HEK293 (cell line): ENCODE measurements around the gene ZFR2.
A peak's percentile ranks its signal among the peaks of the same experiment; 100 is the strongest.

Experiments
- BCL11B ChIP-seq: fragments of 450-650 bp; formaldehyde crosslinking; IDR thresholded peaks from 2 replicates; pipeline ENCODE4 v1.5.1; 2016; ENCODE audit warnings: low read depth, missing biosample characterization, missing genetic modification characterization
- FEZF1 ChIP-seq: fragments of 450-650 bp; formaldehyde crosslinking; IDR thresholded peaks from 2 replicates; pipeline ENCODE4 v1.5.1; 2016; ENCODE audit warnings: missing biosample characterization, missing genetic modification characterization
- KLF9 ChIP-seq: fragments of 450-650 bp; formaldehyde crosslinking; IDR thresholded peaks from 2 replicates; pipeline ENCODE4 v1.5.1; 2016; ENCODE audit warnings: missing biosample characterization, missing genetic modification characterization, low read depth
- MZF1 ChIP-seq: fragments of 450-650 bp; formaldehyde crosslinking; IDR thresholded peaks from 2 replicates; pipeline ENCODE4 v1.5.1; 2017; ENCODE audit warnings: missing biosample characterization, missing genetic modification characterization, borderline replicate concordance
- SCRT1 ChIP-seq: fragments of 450-650 bp; formaldehyde crosslinking; IDR thresholded peaks from 2 replicates; pipeline ENCODE4 v1.5.1; 2016; ENCODE audit warnings: missing biosample characterization, missing genetic modification characterization, borderline replicate concordance
- ZFP3 ChIP-seq: fragments of 450-650 bp; formaldehyde crosslinking; IDR thresholded peaks from 2 replicates; pipeline ENCODE4 v1.5.1; 2016; ENCODE audit warnings: low read depth, missing biosample characterization, missing genetic modification characterization
- ZNF112 ChIP-seq: fragments of 450-650 bp; formaldehyde crosslinking; IDR thresholded peaks from 2 replicates; pipeline ENCODE4 v1.5.0; 2017; ENCODE audit warnings: missing biosample characterization, missing genetic modification characterization
- ZNF184 ChIP-seq: fragments of 450-650 bp; IDR thresholded peaks from 2 replicates; pipeline ENCODE4 v1.5.1; 2018; ENCODE audit warnings: missing biosample characterization, mild to moderate bottlenecking, missing genetic modification characterization
- ZNF311 ChIP-seq: fragments of 450-650 bp; formaldehyde crosslinking; IDR thresholded peaks from 2 replicates; pipeline ENCODE4 v1.5.1; 2017; ENCODE audit warnings: missing biosample characterization, missing genetic modification characterization, borderline replicate concordance
- ZNF341 ChIP-seq: fragments of 450-650 bp; formaldehyde crosslinking; IDR thresholded peaks from 2 replicates; pipeline ENCODE4; 2016; ENCODE audit warnings: low read depth, missing biosample characterization, missing genetic modification characterization
- ZNF404 ChIP-seq: fragments of 450-650 bp; formaldehyde crosslinking; IDR thresholded peaks from 2 replicates; pipeline ENCODE4 v1.5.1; 2017; ENCODE audit warnings: missing biosample characterization, missing genetic modification characterization
- ZNF449 ChIP-seq: fragments of 450-650 bp; formaldehyde crosslinking; IDR thresholded peaks from 2 replicates; pipeline ENCODE4 v1.5.1; 2017; ENCODE audit warnings: missing biosample characterization, mild to moderate bottlenecking, missing genetic modification characterization, moderate library complexity
- ZNF660 ChIP-seq: fragments of 450-650 bp; IDR thresholded peaks from 2 replicates; pipeline ENCODE4 v1.5.1; 2018; ENCODE audit warnings: missing biosample characterization, mild to moderate bottlenecking, missing genetic modification characterization
- ZNF677 ChIP-seq: fragments of 450-650 bp; IDR thresholded peaks from 2 replicates; pipeline ENCODE4 v1.5.0; 2018; ENCODE audit warnings: missing biosample characterization, mild to moderate bottlenecking, missing genetic modification characterization, moderate library complexity
- ZNF701 ChIP-seq: fragments of 450-650 bp; formaldehyde crosslinking; IDR thresholded peaks from 2 replicates; pipeline ENCODE4 v1.5.1; 2016; ENCODE audit warnings: missing biosample characterization, missing genetic modification characterization
- ZSCAN18 ChIP-seq: fragments of 450-650 bp; formaldehyde crosslinking; IDR thresholded peaks from 2 replicates; pipeline ENCODE4 v1.5.1; 2016; ENCODE audit warnings: missing biosample characterization, missing genetic modification characterization
- ZSCAN23 ChIP-seq: fragments of 450-650 bp; formaldehyde crosslinking; IDR thresholded peaks from 2 replicates; pipeline ENCODE4 v1.5.1; 2016; ENCODE audit warnings: missing biosample characterization, missing genetic modification characterization
- ZSCAN30 ChIP-seq: fragments of 450-650 bp; IDR thresholded peaks from 2 replicates; pipeline ENCODE4 v1.5.1; 2018; ENCODE audit warnings: missing biosample characterization, mild to moderate bottlenecking, missing genetic modification characterization, moderate library complexity
- TF ChIP-seq, protein P1 (sequence below): fragments of 450-650 bp; formaldehyde crosslinking; IDR thresholded peaks from 2 replicates; pipeline ENCODE4 v1.5.1; 2016; ENCODE audit warnings: missing biosample characterization, missing genetic modification characterization
- TF ChIP-seq, protein P2 (sequence below): fragments of 450-650 bp; formaldehyde crosslinking; optimal IDR thresholded peaks from 2 replicates; pipeline ENCODE3; 2016; ENCODE audit warnings: missing biosample characterization, mild to moderate bottlenecking, missing genetic modification characterization
- TF ChIP-seq, protein P3 (sequence below): fragments of 450-650 bp; formaldehyde crosslinking; IDR thresholded peaks from 2 replicates; pipeline ENCODE4 v1.5.1; 2017; ENCODE audit warnings: missing biosample characterization, missing genetic modification characterization
- TF ChIP-seq, protein P4 (sequence below): fragments of 450-650 bp; formaldehyde crosslinking; IDR thresholded peaks from 2 replicates; pipeline ENCODE4 v1.5.1; 2016; ENCODE audit warnings: missing biosample characterization, missing genetic modification characterization
- TF ChIP-seq, protein P5 (sequence below): fragments of 450-650 bp; IDR thresholded peaks from 2 replicates; pipeline ENCODE4 v1.5.1; 2018; ENCODE audit warnings: missing biosample characterization, missing genetic modification characterization
- TF ChIP-seq, protein P6 (sequence below): fragments of 450-650 bp; formaldehyde crosslinking; IDR thresholded peaks from 2 replicates; pipeline ENCODE4 v1.5.1; 2016; ENCODE audit warnings: missing biosample characterization, missing genetic modification characterization

Gene ZFR2

GRCh38 chr19:3762501-3763459 is 106.1 kb downstream of the ZFR2 start, which contains the start of gene MRPL54 (continued):
- TF ChIP-seq ZFP3 (tag by site-specific recombination) (no peak), KLF9 (tag by site-specific recombination) (no peak), ZNF404 (tag by site-specific recombination) (no peak), ZSCAN18 (tag by site-specific recombination) (no peak), ZNF701 (tag by site-specific recombination) (no peak), ZSCAN30 (tag by site-specific recombination) (no peak), ZSCAN23 (tag by site-specific recombination) (no peak), ZNF677 (tag by site-specific recombination) (no peak), ZNF341 (peak; percentile 30; the same call in 1 of the 2 replicates), BCL11B (no peak), ZNF660 (tag by site-specific recombination) (peak; percentile 76), ZNF449 (tag by site-specific recombination) (no peak), ZNF112 (tag by site-specific recombination) (no peak), SCRT1 (tag by site-specific recombination) (no peak), FEZF1 (tag by site-specific recombination) (no peak), ZNF184 (tag by site-specific recombination) (0 out of 2 replicates have a peak, but pooled peaks have one; percentile 38), ZNF311 (tag by site-specific recombination) (no peak), MZF1 (tag by site-specific recombination) (0 out of 2 replicates have a peak, but pooled peaks have one; percentile 45)
- TF ChIP-seq, protein P1, sequence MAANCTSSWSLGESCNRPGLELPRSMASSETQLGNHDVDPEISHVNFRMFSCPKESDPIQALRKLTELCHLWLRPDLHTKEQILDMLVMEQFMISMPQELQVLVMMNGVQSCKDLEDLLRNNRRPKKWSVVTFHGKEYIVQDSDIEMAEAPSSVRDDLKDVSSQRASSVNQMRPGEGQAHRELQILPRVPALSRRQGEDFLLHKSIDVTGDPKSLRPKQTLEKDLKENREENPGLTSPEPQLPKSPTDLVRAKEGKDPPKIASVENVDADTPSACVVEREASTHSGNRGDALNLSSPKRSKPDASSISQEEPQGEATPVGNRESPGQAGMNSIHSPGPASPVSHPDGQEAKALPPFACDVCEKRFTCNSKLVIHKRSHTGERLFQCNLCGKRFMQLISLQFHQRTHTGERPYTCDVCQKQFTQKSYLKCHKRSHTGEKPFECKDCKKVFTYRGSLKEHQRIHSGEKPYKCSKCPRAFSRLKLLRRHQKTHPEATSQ (tag by site-specific recombination) = no peak
- TF ChIP-seq, protein P2, sequence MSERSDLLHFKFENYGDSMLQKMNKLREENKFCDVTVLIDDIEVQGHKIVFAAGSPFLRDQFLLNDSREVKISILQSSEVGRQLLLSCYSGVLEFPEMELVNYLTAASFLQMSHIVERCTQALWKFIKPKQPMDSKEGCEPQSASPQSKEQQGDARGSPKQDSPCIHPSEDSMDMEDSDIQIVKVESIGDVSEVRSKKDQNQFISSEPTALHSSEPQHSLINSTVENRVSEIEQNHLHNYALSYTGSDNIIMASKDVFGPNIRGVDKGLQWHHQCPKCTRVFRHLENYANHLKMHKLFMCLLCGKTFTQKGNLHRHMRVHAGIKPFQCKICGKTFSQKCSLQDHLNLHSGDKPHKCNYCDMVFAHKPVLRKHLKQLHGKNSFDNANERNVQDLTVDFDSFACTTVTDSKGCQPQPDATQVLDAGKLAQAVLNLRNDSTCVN = peak; percentile 46
- TF ChIP-seq, protein P3, sequence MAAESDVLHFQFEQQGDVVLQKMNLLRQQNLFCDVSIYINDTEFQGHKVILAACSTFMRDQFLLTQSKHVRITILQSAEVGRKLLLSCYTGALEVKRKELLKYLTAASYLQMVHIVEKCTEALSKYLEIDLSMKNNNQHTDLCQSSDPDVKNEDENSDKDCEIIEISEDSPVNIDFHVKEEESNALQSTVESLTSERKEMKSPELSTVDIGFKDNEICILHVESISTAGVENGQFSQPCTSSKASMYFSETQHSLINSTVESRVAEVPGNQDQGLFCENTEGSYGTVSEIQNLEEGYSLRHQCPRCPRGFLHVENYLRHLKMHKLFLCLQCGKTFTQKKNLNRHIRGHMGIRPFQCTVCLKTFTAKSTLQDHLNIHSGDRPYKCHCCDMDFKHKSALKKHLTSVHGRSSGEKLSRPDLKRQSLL = no peak
- TF ChIP-seq, protein P4, sequence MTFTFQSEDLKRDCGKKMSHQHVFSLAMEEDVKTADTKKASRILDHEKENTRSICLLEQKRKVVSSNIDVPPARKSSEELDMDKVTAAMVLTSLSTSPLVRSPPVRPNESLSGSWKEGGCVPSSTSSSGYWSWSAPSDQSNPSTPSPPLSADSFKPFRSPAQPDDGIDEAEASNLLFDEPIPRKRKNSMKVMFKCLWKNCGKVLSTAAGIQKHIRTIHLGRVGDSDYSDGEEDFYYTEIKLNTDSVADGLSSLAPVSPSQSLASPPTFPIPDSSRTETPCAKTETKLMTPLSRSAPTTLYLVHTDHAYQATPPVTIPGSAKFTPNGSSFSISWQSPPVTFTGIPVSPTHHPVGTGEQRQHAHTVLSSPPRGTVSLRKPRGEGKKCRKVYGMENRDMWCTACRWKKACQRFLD (tag by site-specific recombination) = no peak
- TF ChIP-seq, protein P5, sequence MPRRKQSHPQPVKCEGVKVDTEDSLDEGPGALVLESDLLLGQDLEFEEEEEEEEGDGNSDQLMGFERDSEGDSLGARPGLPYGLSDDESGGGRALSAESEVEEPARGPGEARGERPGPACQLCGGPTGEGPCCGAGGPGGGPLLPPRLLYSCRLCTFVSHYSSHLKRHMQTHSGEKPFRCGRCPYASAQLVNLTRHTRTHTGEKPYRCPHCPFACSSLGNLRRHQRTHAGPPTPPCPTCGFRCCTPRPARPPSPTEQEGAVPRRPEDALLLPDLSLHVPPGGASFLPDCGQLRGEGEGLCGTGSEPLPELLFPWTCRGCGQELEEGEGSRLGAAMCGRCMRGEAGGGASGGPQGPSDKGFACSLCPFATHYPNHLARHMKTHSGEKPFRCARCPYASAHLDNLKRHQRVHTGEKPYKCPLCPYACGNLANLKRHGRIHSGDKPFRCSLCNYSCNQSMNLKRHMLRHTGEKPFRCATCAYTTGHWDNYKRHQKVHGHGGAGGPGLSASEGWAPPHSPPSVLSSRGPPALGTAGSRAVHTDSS (tag by site-specific recombination) = no peak
- TF ChIP-seq, protein P6, sequence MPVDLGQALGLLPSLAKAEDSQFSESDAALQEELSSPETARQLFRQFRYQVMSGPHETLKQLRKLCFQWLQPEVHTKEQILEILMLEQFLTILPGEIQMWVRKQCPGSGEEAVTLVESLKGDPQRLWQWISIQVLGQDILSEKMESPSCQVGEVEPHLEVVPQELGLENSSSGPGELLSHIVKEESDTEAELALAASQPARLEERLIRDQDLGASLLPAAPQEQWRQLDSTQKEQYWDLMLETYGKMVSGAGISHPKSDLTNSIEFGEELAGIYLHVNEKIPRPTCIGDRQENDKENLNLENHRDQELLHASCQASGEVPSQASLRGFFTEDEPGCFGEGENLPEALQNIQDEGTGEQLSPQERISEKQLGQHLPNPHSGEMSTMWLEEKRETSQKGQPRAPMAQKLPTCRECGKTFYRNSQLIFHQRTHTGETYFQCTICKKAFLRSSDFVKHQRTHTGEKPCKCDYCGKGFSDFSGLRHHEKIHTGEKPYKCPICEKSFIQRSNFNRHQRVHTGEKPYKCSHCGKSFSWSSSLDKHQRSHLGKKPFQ = no peak
